ENCODE data around the gene ZNF428. TPM values are rescaled to one million over a fixed set of nuclear protein-coding genes. Genes with fewer than 3 reads are reported as not detected.

The ZNF428 gene, protein sequence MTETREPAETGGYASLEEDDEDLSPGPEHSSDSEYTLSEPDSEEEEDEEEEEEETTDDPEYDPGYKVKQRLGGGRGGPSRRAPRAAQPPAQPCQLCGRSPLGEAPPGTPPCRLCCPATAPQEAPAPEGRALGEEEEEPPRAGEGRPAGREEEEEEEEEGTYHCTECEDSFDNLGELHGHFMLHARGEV
- 38.3 and 93.3 TPM in 2 replicates for total RNA-seq

DNA sequence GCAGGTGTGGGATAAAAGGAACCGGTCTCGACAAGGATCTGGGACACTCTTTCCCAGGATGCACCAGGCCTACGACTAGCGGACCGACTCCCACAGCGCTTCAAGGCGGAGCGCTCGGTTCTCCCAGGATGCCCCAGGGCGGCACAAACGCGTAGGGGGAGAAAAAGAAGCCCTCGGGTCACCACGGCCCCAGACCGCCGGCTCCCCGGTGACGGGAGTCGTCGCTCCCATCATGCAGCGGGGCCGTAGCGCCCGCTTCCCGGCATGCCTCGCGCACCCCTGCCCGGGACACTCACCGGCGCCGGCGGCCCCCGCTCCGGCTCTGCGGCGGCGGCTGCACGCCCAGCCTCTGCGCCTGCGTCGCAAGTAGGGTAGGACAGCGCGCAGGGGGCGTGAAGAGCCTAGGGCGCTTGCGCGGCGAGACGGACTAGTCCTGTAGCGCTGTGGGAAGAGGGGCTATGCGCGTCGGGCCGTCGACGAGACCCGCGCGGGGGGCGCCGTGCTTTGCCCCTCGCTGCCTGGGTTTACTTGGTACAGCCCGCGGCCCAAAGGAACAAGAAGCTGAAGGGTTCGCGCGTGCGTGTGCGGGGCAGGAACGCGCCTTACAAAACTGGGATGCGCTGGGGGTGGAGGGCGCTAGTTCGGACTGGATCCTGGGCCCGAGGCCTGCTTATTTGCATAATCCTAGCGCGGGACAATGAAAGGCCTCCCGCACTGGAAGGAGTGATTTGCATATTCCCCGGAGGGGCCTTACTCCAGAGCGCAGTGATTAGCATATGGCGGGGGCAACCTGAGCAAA, at the start of gene ZNF428:
Gene ZNF428, minus strand, starts transcription at position 368 of the 799 bp plus-strand sequence. CDS start 5,325 bp downstream, outside the sequence.

DNA sequence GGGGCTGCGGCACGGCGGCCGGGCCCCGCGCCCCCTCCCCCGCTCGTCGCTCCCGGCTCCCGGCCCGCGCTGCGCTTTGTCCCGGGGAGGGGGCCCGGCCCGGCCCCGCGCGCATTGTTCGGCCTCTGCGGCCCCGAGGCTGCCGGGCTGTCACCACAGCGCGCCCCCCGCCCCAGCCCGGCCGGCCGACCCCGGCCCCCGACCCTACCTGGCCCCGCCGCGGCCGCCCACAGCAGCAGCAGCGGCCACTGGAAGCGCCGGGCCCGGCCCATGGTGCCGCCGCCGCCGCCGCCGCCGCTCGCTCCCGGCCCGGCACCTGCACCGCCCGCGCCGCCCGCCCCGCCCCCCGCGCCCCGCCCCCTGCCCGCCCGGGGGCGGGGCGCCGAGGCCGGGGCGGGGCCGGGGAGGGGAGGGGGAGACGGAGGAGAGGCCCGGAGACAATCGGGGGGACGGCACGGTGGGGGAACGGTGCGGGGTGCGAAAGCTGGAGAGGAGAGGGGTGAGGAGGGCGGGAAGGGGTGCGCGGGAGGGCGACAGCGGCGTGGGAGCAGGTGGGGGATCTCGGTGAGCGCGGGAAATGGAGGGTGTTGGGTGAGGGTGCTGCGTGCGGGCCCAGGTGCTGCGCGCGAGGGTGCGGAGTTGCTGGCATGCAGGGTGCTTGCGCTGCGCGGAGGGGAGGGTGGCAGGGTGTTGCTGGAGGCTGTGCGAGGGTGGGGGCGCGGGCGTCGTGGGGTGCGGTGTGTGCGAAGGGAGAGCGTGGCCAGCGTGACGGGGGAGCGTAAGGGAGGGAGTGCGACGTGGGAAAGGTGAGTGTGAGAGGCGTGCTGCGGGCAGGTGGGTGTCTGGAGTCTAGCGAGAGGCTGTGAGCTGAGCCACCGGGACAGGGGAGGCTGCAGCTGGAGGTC, 20.3 kb upstream of the ZNF428 start, which contains the start of gene CADM4:
Gene CADM4, minus strand, starts transcription at position 332 of the 905 bp plus-strand sequence. Its CDS starts 60 bp downstream, at position 272.

DNA sequence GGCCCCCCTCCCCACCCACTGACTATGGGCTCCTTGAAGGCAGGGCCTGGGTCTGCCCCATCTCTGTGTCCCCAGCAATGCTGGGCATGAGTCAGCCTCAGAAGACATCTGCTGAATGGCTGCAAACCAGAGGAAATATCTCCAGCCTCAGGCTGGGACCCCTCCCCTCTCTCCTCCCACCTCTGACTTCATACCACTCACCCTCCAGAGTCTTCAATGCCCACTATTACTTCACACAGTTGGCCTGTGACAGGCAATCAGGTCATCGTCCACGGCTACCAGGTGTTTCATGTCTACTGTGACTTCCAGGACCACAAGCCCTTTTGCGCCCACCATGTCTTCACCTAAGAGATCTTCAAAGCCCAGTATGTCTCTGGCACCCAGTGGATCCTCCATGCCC, 7.6 kb downstream of the ZNF428 start, which contains the start of gene SRRM5:
Gene SRRM5, plus strand, starts transcription at position 301 of the 400 bp plus-strand sequence. Its CDS starts 34 bp downstream, at position 335.

DNA sequence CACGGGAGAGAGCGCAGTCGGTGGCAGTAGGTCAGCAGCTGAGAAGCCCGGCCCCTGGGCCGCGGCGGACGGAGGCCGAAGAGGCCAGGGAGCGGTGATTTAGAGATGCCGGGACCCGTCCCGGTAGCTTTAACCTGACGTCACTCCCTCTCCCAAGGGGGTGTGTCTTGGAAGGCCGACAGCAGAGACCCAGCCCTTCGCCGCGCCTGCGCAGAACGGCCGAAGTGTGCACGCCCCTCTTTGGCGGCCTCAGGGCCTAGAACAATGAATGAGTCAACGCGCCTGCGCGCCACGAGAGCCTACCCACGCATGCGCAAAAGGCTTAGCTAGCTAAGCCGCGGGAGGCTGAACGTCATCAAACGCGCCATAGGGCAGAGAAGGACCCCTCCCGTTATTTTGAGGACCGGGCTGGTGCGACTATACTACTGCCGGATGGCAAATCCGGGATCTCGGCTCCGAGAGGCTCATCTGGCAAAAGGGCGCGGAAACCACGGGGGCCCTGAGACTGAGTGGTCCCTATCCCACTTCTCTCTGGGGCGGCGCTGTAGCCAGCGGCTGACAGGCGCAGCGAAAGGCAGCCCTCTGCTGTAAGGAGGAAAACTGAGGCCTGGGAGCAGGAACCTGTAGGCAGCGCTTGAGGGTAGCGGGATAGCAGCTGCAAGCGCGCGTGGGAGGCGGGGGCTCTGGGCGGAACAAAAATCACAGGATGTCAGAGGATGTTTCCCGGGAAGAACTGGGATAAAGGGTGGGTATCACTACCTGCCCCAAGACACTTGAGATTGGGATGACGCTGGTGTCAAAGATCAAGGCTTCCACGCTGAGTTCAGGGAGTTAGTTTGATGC, 23.2 kb downstream of the ZNF428 start, which contains the start of the genes IRGQ and ZNF576:
Gene IRGQ, minus strand, starts transcription at position 136 of the 843 bp plus-strand sequence. CDS start 796 bp downstream, outside the sequence.
Gene ZNF576, plus strand, starts transcription at position 597 of the 843 bp plus-strand sequence. CDS start 514 bp downstream, outside the sequence.

DNA sequence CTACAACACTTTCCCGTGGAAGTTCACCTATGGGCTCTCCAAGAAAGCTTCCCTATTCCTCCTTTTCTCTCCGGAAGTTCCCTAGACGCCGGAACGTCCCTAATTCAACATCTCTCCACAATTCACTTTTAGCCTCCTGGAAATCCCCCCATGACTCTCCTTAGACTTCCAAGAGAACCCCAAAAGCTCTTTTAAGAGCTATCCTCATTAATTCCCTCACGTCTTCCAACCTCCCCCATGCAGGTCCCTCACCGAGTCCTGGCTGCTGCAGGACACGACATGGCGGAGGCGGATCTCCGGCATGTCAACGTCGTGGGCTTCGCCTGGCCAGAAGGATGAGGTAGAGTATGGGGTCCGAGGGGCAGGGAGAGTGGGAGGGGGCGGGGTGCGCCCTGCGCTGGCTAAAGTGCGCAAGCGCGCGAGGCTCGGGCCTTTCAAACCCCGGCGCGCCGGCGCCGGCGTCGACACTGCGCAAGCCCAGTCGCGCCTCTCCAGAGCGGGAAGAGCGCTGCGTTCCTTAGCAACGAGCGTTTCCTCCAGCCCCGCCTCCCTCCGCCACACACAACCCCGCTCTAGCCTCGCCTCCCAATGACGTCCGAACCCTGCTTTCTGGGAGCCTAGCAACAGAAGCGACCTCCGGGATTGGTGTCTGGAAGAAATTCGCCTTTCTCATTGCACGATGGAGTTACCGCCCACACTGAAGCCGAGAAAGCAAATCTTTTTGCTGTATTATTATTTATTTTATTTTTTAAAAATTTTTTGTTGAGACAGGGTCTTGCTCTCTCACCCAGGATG, 44.1 kb downstream of the ZNF428 start, which contains the start of the genes PINLYP and XRCC1:
Gene PINLYP, plus strand, starts transcription at position 646 of the 795 bp plus-strand sequence. CDS start 1,391 bp downstream, outside the sequence.
Gene XRCC1, minus strand, starts transcription at position 372 of the 795 bp plus-strand sequence. Its CDS starts 69 bp downstream, at position 303.

Other genes with a start within 250 kb of the ZNF428 start
- gene TEX101, start 204.7 kb downstream of the ZNF428 start, total RNA-seq, result not detected in 2 replicates
- gene LYPD3, start 154.0 kb downstream of the ZNF428 start, total RNA-seq, result 0.65 and 1.3 TPM in 2 replicates
- gene PHLDB3, start 114.9 kb downstream of the ZNF428 start, total RNA-seq, result 8.0 and 22.2 TPM in 2 replicates
- gene ETHE1, start 92.4 kb downstream of the ZNF428 start, total RNA-seq, result 89.1 and 93.0 TPM in 2 replicates
- 21.8 TPM in 1 of 2 replicates, not detected in the other for gene ZNF575, start 86.4 kb downstream of the ZNF428 start, total RNA-seq
- gene XRCC1, start 44.1 kb downstream of the ZNF428 start, total RNA-seq, result 21.6 and 33.4 TPM in 2 replicates
- gene PINLYP, start 43.8 kb downstream of the ZNF428 start, total RNA-seq, result 4.6 and 5.3 TPM in 2 replicates
- gene IRGQ, start 23.5 kb downstream of the ZNF428 start, total RNA-seq, result 15.8 and 43.0 TPM in 2 replicates
- gene ZNF576, start 23.0 kb downstream of the ZNF428 start, total RNA-seq, result 7.2 and 19.6 TPM in 2 replicates
- 0.26 TPM in 1 of 2 replicates, not detected in the other for gene SRRM5, start 7.5 kb downstream of the ZNF428 start, total RNA-seq
- gene CADM4, start 20.2 kb upstream of the ZNF428 start, total RNA-seq, result 2.6 and 4.8 TPM in 2 replicates
- gene PLAUR, start 50.5 kb upstream of the ZNF428 start, total RNA-seq, result 119 and 142 TPM in 2 replicates
- not detected in 2 replicates for gene IRGC, start 96.4 kb upstream of the ZNF428 start, total RNA-seq
- 6.9 and 16.0 TPM in 2 replicates for gene SMG9, start 135.3 kb upstream of the ZNF428 start, total RNA-seq
- gene KCNN4, start 161.3 kb upstream of the ZNF428 start, total RNA-seq, result 5.4 TPM in 1 of 2 replicates, not detected in the other
- gene LYPD5, start 182.8 kb upstream of the ZNF428 start, total RNA-seq, result 1.3 TPM in 1 of 2 replicates, not detected in the other
- 2.7 and 7.1 TPM in 2 replicates for gene ZNF283, start 207.7 kb upstream of the ZNF428 start, total RNA-seq

Data from epithelial cell of alveolus of lung (primary cell).